Activated CD4-positive, alpha-beta T cell treated with anti-CD3 and anti-CD28 coated beads, Interleukin-2, amount 50 U/mL, for 48 hours (primary cell): ENCODE measurements around the gene RASGRF1.
"Not testable (repeated sequence)": the region's sequence is repeated elsewhere in the genome, so short reads cannot be mapped to it uniquely, and the experiment has no call there.

Experiments
- DNase-seq, 2 experiments: peaks; one replicate each; pipeline ENCODE4 v3.0.0-alpha.2; 2020

RASGRF1 gene

GRCh38 chr15:79006071-79006470, 84.5 kb downstream of the RASGRF1 start:
- DNase-seq = no peak

DNA sequence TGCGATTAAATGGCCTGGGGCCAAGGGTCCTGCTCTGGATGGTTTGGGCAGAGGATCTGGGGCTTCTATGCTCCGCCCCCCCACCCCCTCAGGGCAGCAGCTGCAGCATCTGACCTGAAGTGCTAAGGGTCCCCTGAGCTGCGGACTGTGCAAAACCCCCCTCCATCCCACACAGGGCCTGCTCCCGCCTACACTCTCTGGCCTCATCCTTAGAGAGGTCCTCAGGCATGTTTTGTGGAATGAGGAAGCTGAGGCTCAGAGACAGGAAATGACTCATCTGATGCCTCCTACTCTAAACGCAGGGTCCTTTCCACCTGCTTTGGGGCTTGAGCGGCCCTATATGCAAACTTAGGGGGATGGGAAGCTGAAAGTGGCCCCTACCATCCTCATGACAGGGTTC, 86.2 kb downstream of the RASGRF1 start:
- DNase-seq = no peak

DNA sequence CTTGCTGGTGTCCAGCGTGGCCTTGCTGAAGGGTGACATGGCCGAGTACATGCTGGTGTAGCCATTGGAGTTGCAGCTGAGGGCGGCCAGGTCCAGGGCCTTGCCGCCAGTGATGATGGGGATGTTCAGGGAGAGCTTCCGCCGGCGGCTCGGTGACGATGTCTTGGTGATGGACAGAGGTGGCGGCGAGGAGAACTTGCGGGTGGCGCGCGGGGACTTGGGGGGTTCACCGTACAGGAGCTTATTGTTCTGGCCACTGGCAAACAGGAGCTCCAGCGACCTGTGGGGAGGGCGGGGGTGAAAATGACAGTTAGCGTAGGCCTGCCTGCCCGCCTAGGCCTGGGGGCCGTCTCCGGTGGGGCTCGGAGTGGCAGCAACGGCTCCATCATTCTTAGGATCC, 86.7 kb downstream of the RASGRF1 start:
- DNase-seq = no peak

GRCh38 chr15:79003301-79003700, 87.3 kb downstream of the RASGRF1 start:
- DNase-seq = no peak

DNA sequence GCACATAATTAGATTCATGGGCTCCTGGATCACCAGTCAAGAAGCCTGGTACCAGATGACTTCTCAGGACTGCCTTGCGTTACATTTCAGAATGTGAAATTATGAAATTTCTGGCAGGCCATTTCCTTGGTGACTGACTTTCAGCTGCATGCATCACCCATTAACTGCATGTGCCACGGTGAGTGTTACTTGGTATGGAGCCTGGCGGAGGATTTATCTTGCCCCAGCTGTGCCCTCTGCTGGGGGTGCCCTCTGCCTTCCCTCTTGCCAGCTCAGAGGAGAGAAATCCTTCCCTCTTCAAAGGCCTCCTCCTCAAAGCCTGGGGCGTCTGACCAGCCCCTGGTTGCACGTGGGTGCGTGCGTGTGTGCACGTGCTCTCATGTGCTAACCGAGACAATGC, 88.0 kb downstream of the RASGRF1 start:
- no peak for DNase-seq

DNA sequence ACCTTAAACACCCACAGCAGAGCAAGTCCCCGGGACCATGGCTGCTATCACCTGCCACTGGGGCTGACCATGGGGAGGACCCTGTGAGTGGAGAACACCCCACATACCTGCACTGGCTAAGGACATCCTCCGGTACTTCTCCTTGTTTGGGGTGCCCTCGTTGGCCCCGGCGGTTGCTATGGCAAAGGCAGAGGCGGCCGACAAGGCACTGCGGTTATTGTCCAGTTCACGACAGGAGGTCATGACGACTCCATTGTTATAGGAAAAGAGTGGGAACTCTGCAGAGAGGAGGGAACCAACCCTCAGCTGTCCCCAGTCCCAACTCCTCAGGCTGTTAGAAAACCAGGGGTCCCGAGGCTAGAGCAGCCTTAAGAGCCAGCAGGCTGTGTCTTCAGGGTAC, 90.9 kb downstream of the RASGRF1 start:
- DNase-seq = no peak

GRCh38 chr15:78998526-78998925, 92.1 kb downstream of the RASGRF1 start:
- DNase-seq = no peak

DNA sequence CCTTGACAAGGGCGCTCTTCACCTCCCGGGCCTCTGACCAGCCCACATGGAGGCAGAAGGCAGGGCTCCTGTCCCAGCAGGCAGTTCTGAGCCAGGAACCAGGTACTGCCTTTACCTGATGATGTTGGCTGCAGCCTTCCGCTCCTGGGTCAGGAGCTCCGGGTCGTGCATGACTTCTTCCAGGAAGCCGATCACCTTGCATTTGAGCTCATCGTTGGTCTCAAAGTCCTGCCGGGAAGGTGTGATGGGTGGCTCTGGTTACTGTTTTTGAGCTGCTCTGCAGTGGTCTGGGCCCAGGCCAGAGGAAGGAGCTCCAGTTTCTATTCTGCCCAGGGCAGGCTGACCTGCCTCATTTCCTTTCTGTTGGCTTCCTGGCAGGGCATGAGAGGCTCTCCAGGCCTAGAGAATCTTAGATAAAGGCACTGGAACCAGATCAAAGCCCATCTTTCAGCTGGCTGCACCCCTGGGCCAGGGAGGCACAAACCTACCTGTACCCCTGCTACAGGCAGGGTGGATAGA, 92.5 kb downstream of the RASGRF1 start:
- no peak for DNase-seq

- no peak for DNase-seq
These were observed 93.7 kb downstream of the RASGRF1 start for GRCh38 chr15:78996894-78997275.

- no peak for DNase-seq
These were observed 94.4 kb downstream of the RASGRF1 start for GRCh38 chr15:78995921-78996893.

- not testable (repeated sequence) for DNase-seq
These were observed 95.4 kb downstream of the RASGRF1 start for GRCh38 chr15:78995161-78995560.

DNA sequence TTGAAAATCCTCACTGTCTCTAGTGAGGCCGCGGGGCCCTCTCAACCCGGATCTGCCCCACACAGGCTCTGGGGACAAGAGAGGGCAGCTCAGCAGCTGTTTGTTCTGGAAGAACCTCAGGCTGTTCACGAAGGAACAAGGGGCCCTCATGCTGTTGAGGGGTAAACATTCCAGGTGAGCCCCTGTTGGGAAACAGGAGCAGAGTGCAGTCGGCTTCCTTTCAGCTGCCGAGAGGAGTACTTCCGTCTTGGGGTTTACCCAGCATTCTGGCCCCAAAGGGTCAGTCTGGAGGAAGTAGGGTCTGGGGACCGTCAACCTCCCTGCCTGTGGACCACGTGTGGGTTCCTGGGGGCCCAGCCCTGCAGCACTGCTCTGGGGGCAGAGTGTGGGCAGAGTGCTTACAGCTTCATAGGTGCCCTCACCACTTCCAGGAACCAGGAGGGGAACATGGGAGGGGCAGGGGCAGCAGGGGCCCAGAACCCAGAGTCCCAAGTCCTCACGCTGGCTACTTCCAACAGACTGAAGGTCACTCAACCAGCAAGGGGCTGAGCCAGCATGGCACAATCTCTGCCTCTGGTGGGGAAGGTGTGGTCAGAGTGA, 96.5 kb downstream of the RASGRF1 start:
- DNase-seq = no peak

GRCh38 chr15:78993257-78993930, 97.2 kb downstream of the RASGRF1 start:
- no peak for DNase-seq

DNA sequence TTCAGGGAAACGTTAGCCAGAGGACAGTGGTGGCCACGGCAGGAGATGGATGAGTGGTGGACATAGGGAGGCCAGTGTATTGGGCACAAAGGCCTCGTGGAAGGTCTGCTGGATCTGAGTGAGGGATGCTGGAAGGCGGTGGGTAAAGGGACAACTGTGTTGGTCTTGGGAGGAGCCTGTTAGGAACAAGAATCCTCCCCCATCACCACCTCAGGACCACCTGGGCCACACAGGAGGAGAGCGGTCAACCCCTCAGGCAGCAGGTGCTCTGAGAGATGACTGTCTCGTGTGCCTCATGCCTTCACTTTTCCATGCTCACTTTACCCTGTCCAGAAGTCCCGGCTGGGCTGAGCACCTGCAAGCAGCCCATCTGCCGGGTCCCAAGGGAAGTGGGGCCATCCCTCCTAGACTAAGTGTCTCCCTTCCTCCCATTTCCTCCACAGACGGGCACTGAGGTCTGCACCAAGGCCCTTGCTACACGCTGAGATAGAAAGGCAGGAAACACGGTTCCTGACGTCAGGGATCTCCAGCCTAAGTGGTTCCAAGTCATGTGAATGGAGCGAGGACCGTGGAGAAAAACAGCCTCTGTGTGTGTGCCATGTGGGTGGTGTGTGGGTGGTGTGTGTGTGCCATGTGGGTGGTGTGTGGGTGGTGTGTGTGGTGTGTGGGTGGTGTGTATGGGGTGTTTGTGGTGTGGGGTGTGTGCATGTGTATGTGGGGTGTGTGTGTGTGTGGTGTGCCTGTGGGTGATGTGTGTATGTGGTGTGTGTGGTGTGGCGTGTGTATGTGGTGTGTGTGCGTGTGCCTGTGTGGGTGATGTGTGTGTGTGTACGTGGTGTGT, 97.9 kb downstream of the RASGRF1 start:
- peak in 1 of 2 experiments; percentile 6 for DNase-seq

- no peak for DNase-seq
These were observed 98.7 kb downstream of the RASGRF1 start for GRCh38 chr15:78991879-78992278.

DNA sequence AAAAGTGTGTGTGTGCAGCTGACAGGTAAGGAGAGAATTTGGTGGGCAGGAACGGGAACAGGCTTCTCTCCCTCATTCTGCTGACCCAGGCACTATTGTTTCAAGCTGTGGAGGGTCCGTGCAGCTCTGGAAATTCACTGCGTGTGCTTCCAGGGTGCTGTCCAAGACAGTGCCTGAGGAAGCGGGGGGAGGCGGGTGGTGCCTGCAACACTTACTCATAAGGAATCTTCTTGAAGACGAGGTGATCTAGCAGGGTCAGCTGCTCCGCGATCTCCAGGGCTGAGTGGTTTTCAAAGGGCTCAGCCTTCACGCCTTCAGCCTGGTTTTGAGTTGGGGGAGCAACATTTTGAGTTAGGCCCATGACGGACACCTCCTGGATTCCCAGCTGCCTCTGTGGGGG, 99.1 kb downstream of the RASGRF1 start:
- DNase-seq = no peak

DNA sequence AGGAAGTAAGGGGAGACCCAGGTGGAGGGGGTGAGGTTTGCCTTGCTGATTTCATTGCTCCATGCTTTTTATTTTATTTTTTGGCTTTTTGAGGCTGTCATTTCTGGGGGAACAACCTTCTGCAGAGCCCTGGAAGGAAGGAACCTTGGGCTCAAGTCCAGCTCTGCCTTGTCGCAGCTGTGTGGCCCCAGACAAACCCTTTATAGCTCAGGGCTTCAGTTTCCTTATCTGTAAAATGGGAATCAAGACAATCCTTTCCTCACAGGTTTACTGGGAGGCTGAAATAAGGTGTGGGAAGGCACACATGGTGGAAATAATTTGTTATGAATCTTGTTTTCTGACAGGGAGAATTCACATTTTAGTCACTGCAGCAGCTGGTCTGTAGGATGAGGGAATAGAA, 100.3 kb downstream of the RASGRF1 start:
- no peak for DNase-seq

DNA sequence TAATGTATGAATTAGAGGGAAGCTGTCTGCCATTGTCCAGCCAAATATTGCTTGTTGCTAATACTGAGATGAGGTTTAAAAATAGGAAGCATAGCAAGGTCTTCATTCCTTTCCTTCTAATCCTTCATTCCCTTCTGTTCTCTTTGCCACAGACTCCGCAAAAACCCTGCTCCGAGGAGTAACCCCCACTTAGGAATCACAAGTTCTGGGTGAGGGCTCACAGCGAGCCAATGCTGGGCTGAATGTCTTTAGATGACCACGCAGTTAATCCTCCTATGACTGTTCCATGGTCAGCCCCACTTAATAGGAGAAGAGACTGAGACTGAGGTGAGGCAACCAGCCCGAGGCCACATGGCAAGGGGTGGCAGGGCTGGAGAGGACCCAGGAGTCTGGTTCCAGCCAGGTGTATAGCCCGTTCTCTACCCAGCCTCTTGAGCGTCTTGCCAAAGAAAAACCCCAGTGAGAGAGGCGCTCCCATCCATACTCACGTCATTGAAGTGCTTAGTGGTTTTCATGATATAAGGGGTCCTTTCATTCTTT, 100.8 kb downstream of the RASGRF1 start:
- no peak for DNase-seq

DNA sequence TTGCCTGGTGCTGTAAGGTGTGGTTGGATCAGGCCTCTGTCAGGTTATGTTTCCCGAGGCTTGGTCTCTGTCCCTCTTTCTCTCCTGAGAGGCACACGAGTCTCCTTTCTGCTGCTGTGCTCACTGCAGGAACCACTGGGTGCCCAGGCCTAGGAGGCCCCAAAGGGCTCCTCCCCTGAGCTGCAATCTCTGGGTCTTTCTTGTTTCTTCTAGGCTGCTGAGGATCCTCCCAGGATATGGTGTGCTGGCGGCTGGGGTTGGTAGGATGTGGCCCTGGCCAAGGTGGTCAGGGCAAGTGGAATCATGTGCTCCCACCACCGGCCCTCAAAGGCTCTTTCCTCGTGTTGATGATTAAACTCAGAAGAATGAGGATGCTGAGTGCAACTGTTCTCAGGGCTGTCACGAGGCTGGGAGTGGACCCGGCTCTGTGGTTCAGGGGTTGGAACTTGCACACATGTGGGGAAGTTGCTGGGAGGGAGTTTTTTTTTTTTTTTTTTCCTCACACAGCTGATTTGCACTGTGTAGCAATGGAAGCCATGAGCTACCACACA, 102.1 kb downstream of the RASGRF1 start:
- no peak for DNase-seq

DNA sequence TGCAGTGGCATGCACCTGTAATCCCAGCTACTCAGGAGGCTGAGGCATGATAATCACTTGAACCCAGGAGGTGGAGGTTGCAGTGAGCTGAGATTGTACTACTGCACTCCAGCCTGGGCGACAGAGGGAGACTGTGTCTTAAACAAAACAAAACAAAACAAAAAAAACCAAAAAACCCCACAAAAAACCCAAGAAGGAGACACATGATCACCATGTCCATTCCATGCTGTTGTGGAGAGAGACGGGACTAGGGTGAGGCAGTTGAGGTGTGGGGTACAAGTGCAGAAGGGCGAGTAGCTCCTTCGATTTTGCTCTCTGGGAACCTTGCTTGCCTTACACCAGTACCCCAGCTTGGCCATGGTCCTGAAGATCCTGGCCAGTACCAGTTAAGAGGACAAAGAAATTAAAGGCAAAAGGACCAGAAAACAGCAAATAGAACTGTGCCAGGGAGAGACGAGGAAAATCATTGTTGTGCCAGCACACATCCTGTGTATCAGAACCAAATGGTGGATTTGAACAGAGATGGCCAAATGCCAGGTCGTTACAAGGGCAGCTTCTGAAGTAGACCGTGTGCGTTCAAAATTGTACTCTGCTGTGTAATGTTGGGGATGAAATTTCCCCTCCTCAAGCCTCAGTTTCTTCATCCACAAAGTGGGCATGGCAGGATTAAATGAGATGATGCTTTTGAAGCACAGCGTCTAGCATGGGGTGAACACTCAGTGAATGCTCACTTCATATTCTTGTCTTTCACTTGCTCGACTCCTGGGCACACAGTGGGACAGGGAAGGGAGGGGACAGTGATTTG, 102.8 kb downstream of the RASGRF1 start:
- DNase-seq = no peak

DNA sequence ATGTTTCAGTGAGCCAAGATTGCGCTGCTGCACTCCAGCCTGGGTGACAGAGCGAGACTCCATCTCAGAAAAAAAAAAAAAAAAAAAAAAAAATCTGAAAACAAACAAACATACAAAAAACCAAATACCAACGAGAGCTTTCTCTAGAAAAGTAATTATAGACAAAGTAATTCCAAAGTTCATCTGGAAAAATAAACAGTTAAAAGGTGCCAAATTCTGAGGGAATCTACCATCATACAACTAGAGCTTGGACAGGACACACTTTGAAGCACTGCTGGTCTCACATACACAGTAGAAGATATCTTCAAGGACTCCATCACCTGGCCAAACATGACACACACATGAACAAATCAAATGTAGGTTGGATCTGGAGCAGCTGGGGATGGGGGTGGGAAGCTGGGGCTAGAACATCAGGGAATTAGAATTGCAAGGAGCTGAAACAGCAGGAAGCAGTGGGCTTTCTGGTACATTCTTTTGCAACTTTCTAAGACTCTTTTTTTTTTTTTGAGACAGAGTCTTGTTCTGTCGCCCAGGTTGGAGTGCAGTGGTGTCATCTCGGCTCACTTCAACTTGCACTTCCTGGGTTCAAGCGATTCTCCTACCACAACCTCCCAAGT, 104.6 kb downstream of the RASGRF1 start:
- no peak for DNase-seq
